NT2/D1 (cell line): ENCODE measurements around the gene PDK1.

Source experiments
- SUZ12 ChIP-seq: IDR thresholded peaks from 2 replicates; pipeline ENCODE4 v1.6.1; 2011; ENCODE audit not compliant: insufficient read length, insufficient read depth; ENCODE audit errors: extremely low read depth
- YY1 ChIP-seq: IDR thresholded peaks from 2 replicates; pipeline ENCODE4 v1.6.1; 2011; ENCODE audit not compliant: insufficient read length, insufficient read depth
- ZNF274 ChIP-seq: IDR thresholded peaks from 2 replicates; pipeline ENCODE4 v1.6.1; 2011; ENCODE audit warnings: mild to moderate bottlenecking, low read depth, low read length

DNA sequence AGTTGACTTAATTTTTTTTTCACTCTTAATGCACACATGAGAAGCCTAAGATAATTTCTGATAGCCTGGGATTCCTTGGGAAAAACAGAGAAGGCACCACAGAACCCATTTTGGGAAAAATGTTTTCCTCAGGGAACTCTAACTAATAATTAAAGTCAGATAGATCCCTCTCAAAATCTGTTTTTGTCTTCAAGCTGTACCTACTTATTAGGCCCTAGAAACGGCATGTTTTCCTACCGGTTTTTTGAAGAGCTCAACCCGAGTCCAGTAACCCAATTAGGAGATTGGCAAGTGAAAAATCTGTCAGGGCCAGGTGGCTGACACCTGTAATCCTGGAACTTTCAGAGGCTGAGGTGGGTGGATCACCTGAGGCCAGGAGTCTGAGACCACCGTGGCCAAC, 16.1 kb upstream of the PDK1 start:
- TF ChIP-seq YY1 (no peak), SUZ12 (no peak), ZNF274 (no peak)
